Lung (tissue), 12 donors: ENCODE measurements around the gene PACSIN1. TPM values are rescaled to one million over a fixed set of nuclear protein-coding genes. Genes with fewer than 3 reads are reported as not detected.

Experiments used
- ATAC-seq: fragments of 200-7000 bp; cut with Tn5 transposase; one replicate; pipeline ENCODE4 v1.9.1; 2020; ENCODE audit warnings: moderate number of reproducible peaks; ENCODE audit not compliant: insufficient read depth, low FRiP score
- DNase-seq, 3 donors: peaks; one replicate each; pipeline ENCODE4 v3.0.0-alpha.2; 2013 to 2017
- H3K27ac ChIP-seq, 2 donors: one replicate each; pipeline ENCODE4 v1.5.1; 2013; ENCODE audit warnings: mild to moderate bottlenecking in 2 of 2, moderate library complexity in 2 of 2, control low read depth in 1 of 2, inconsistent platforms in 1 of 2, low read depth in 1 of 2, low read length in 1 of 2
- H3K27me3 ChIP-seq, 3 donors: one replicate each; pipeline ENCODE4 v1.5.1; 2013; ENCODE audit warnings: low read length in 2 of 3; ENCODE audit not compliant: control insufficient read depth in 3 of 3, insufficient read depth in 3 of 3
- H3K36me3 ChIP-seq, 4 donors: one replicate each; pipeline ENCODE4 v1.5.1; 2013; ENCODE audit warnings: low read length in 4 of 4, mild to moderate bottlenecking in 1 of 4, moderate library complexity in 1 of 4; ENCODE audit not compliant: control insufficient read depth in 4 of 4, insufficient read depth in 4 of 4
- H3K4me1 ChIP-seq, 5 donors: one replicate each; pipeline ENCODE4 v1.5.1; 2013; ENCODE audit warnings: low read length in 5 of 5, mild to moderate bottlenecking in 2 of 5, moderate library complexity in 1 of 5; ENCODE audit not compliant: control insufficient read depth in 5 of 5, insufficient read depth in 5 of 5
- H3K4me3 ChIP-seq: one replicate; pipeline ENCODE4 v1.5.1; 2013; ENCODE audit warnings: mild to moderate bottlenecking, control low read depth, moderate library complexity
- H3K9ac ChIP-seq, 2 donors: one replicate each; pipeline ENCODE4 v1.5.1; 2013; ENCODE audit warnings: low read length in 2 of 2, control low read depth in 1 of 2; ENCODE audit not compliant: insufficient read depth in 1 of 2
- H3K9me3 ChIP-seq, 4 donors: one replicate each; pipeline ENCODE4 v1.5.1; 2013; ENCODE audit warnings: low read length in 3 of 4, mild to moderate bottlenecking in 1 of 4, moderate library complexity in 1 of 4; ENCODE audit not compliant: control insufficient read depth in 4 of 4, insufficient read depth in 3 of 4
- CTCF ChIP-seq: IDR thresholded peaks from 2 replicates; pipeline ENCODE4 v1.5.1; 2012; ENCODE audit warnings: mild to moderate bottlenecking; ENCODE audit errors: control extremely low read depth, extremely low read depth
- WGBS, 2 donors: extraction: QIAGEN DNeasy Blood & Tissue Kit; methylation state at CpG; one replicate each; pipeline ENCODE4 v1.1.7; 2013; 5-methylcytosine and 5-hydroxymethylcytosine counted together
- polyA plus RNA-seq, 2 donors: library from polyadenylated mRNA; stranded (reverse); fragments of 200-250 nt; gene quantifications; one replicate each; pipeline ENCODE4 v1.2.1, GENCODE V29; 2013
- total RNA-seq, 2 donors: library from RNA; depleted of rRNA in 1 of 2; stranded (reverse); fragments of >200 nt in 1 of 2; gene quantifications; one replicate each; pipeline ENCODE4 v1.2.1, GENCODE V29; 2014 to 2021
- donor health status: control.
- donor health status: control.
- donor health status: Bipolar disorder and iron deficiency.
- donor health status: healthy.
- donor health status: DM: yes; HTN: yes; CAD: no.

The PACSIN1 gene
- total and polyA plus RNA-seq, 4 donors, result 0.02 to 0.17 (median 0.12) TPM

GRCh38 chr6:34547701-34548644, 82.1 kb downstream of the PACSIN1 start:
- TF ChIP-seq CTCF, result no peak
- peaks cover 0 to 12% (median 3%) of the 10 kb centered on the region in 5 donors for H3K4me1 ChIP-seq
- H3K4me3 ChIP-seq, result no peak overlapping the region
- no peak overlapping the region for H3K9ac ChIP-seq
- no peaks in the 10 kb centered on the region for H3K9me3 ChIP-seq
- ATAC-seq (no peak), DNase-seq (no peak)
- H3K27me3 ChIP-seq, result no peaks in the 10 kb centered on the region
- WGBS, 2 donors, result 79 to 87% methylated on average over 11 of the region's 11 CpGs
- H3K36me3 ChIP-seq, result no peaks in the 10 kb centered on the region
- no peak overlapping the region for H3K27ac ChIP-seq

- peaks cover 0 to 12% (median 4%) of the 10 kb centered on the region in 5 donors for H3K4me1 ChIP-seq
- H3K36me3 ChIP-seq, result no peaks in the 10 kb centered on the region
- no peak overlapping the region for H3K4me3 ChIP-seq
- no peak overlapping the region for H3K9ac ChIP-seq
- H3K9me3 ChIP-seq, result no peaks in the 10 kb centered on the region
- no peak for ATAC-seq
- no peaks in the 10 kb centered on the region for H3K27me3 ChIP-seq
- H3K27ac ChIP-seq, result no peak overlapping the region
- no peak for TF ChIP-seq CTCF
- DNase-seq, result no peak
- 92 to 94% methylated on average over 16 of the region's 16 CpGs for WGBS, 2 donors
Measured at GRCh38 chr6:34549026-34549803, 83.3 kb downstream of the PACSIN1 start.

GRCh38 chr6:34549804-34550202, 83.9 kb downstream of the PACSIN1 start:
- Histone ChIP-seq H3K4me1 (peaks cover 0 to 14% (median 5%) of the 10 kb centered on the region in 5 donors), H3K27ac (no peak overlapping the region), H3K36me3 (no peaks in the 10 kb centered on the region), H3K4me3 (no peak overlapping the region), H3K9ac (no peak overlapping the region), H3K27me3 (no peaks in the 10 kb centered on the region), H3K9me3 (no peaks in the 10 kb centered on the region)
- 70 to 98% methylated on average over 2 of the region's 2 CpGs for WGBS, 2 donors
- TF ChIP-seq CTCF, result no peak
- no peak for DNase-seq
- no peak for ATAC-seq
